Fibroblast of skin of scalp (primary cell): ENCODE data around the gene ACSM5.
"Not testable (repeated sequence)": the region's sequence is repeated elsewhere in the genome, so short reads cannot be mapped to it uniquely, and the experiment has no call there.

Experiments
- DNase-seq: peaks from one replicate; pipeline ENCODE4 v3.0.0-alpha.2; 2013

ACSM5 gene

DNA sequence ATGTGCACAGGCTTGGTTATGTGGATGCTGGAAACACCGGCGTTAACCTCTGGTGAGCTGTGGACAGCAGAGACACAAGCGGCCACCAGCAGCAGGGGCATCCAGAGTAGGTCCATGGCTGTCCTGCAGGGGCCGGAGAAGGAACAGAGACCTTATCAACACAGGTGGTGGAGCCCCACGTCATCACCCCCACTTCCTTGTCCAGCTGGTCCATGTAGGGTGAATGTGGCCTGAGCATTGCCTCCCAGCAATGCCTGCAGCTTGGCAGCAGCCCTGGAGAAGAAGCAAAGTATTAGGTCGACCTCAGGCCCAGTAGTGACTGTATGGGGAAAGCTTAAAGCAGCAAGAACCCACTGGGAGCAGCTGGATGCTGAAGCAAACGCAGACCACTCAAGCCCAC is 10.1 kb upstream of the ACSM5 start:
- no peak for DNase-seq

DNA sequence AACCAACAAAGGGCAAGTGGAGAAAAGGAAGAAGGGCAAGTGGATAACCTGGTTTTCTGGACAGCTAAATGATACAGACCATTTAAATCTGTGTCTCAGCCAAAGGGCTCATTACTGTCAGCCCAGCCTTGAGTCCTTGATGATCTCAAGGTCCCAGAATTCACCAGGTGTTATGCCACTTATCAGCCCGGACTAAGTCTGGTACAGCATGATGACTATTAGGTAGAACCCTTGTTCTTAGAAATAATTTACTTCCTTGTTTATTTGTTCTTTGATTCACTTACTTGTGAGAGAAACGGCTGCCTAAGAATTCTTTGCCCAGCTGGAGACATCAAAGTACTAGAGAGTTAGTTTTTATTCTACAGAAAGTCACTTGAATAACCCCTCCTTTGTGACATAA is 8.3 kb upstream of the ACSM5 start:
- no peak for DNase-seq

DNA sequence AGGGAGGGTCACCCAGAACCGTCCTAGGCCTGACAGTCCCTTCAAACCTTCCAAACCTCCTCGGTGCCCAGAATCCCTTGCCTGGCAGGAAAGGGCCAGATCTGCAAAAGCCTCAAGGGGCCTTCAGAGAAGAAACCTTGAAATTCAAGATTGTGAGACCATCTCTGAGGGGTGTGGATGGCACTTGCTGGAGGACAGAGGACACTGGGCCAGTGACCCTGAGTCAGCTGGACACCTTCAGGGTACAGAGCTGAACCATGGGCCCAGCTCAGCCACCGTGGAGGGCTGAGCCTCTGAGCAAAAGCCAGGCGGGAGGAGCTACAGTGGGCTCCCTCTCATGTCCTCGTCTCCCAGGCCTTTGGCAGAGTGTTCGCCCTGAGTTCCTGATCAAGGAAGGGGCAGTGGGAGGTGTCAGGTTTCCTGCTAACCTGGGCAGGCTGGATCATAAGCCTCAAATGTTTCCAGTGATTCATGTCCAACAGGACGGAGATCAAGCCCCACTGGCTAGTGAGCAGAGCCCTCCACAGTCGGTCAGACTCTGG is 7.8 kb upstream of the ACSM5 start:
- DNase-seq: no peak

DNA sequence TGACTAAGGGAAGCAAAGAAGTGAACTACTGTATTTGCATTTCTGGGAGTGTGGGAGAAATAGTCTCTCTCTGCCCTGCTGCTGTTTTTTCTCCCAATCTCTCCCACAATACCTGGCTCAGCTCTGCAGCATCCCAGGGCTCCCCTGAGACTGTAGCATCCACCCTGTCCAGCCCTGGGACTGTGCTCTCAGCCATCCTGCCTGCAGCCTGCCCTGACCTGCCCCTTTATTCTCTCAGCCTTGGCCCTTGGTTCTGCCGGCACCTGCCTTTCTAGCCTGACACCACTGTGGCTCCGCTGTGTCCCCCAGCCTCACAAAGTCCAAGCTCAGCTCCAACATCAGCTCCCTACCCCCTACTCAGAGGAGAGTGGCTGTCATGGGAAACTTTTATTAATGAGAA is 6.7 kb upstream of the ACSM5 start:
- DNase-seq: no peak

DNA sequence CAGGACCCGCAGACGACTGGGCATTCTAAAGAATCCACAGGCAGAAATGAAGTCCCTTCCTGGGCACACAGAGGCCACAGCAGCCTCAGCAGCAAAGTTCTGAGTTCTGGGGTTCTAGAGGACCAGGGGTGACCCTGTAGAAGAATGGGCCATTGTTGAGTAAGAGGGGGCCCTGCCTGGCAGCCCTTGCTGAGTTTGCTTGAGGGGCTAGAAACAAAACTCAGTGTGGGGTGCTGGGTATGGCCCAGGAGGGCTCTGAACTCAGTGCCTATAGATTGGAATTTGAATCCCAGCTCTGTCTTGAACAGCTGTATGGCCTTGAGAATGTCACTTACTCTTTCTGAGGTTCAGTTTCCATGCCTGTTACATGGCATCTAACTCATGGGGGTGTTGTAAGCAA is 4.7 kb upstream of the ACSM5 start, which contains the start of gene PDILT:
Gene PDILT (minus strand): TSS at position 101 of the 400 bp plus-strand sequence. CDS start 5,437 bp downstream, outside the sequence.
- no peak for DNase-seq

DNA sequence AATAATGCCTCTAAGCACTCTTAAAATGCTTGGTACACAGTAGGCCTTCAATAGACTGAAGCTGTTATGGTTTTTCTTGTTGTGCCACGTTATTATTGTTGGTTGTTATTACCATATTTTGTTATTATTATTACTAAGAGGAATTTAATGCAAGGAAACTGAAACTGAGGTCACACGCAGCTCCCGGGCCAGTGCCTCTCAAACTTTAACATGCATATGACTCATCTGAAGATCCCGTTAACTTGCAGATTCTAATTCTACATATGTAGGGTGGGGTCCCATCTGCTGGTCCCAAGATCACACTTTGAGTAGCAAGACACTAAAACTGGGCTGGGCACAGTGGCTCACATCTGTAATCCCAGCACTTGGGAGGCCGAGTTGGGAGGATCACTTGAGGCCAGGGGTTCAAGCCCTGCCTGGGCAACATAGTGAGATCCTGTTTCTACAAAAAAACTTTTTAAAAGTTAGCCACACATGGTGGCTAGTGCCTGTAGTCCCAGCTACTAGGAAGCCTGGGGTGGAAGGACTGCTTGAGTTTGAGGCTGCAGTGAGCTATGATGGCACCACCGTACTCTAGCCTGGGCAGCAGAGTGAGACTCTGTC is 888 bp downstream of the ACSM5 start:
- DNase-seq: no peak

DNA sequence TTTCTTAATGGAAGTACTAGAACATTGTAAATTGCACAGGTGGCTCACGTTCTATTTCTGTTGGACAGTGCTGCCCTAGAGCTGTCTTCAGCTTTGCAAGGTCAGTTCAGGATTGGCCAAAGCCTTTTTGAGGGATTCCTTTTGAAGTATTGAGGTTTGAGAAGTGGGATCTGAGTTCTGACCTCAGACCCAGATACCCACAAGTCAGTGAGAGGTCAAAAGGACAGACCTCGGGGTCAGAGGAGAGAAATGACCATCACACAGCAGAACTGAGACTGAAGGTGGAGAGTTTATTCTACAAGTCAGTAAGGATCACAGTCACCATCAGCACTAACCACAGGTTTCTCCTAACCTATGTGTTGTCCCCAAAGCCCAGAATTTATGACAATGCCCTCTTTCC is 1.7 kb downstream of the ACSM5 start:
- no peak for DNase-seq

DNA sequence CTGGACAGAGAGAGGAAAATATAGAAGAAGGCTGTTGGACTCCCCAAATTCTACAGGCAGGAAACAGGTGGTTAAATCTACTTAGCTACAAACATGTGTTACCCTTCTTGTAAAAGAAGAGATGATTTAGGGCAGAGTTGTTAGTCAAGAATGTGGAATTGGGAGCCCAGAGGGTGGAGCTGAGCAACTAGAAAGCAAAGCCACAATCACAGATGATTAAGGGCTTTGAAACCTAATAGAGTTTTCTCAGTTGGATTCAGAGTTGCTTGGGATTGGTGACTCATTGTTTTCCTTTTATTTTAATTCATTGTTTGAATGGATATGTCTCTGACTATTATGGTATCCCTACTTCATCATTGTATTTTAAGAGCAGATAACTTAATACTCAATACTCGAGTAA is 6.2 kb downstream of the ACSM5 start:
- DNase-seq: no peak

DNA sequence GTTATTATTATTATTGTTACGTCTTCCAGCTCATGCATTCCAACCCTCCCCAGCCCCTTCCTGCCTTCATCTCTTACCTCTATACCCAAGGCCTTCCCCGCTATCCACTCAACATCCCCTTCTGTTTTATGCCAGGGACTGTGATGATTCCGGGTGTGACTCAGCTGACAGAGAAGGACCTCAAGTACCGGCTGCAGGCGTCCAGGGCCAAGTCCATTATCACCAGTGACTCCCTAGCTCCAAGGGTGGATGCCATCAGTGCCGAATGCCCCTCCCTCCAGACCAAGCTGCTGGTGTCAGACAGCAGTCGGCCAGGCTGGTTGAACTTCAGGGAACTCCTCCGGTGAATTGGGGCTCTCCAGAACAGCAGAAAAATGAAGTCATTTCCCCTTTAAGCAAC is 9.8 kb downstream of the ACSM5 start:
- not testable (repeated sequence) for DNase-seq

DNA sequence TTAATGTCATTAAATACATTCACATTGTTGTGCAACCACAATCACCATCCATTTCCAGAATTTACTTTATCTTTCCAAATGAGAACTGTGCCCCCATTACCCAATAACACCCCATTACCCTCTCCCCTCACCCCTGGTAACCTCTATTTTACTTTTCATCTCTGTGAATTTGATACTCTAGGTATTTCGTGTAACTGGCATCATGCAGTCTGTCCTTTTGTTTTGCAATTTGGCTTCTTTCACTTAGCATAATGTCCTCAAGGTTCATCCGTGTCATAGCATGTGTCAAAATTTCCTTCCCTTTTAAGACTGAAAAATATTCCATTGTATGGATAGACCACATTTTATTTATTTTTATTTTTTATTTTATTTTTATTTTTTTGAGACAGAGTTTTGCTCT is 12.4 kb downstream of the ACSM5 start:
- not testable (repeated sequence) for DNase-seq

DNA sequence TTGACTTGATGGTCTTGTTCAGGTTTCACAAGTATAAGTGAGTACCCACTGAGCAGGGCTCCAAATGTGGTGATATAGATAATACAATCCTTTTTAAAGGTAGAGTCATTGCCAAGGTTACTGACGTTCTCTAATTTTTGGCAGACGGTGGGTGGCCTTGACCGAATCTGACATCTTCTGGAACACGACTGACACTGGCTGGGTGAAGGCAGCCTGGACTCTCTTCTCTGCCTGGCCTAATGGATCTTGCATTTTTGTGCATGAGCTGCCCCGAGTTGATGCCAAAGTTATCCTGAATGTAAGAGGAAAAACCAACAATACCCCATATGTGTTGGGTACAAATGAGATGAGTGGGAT is 14.4 kb downstream of the ACSM5 start:
- not testable (repeated sequence) for DNase-seq

DNA sequence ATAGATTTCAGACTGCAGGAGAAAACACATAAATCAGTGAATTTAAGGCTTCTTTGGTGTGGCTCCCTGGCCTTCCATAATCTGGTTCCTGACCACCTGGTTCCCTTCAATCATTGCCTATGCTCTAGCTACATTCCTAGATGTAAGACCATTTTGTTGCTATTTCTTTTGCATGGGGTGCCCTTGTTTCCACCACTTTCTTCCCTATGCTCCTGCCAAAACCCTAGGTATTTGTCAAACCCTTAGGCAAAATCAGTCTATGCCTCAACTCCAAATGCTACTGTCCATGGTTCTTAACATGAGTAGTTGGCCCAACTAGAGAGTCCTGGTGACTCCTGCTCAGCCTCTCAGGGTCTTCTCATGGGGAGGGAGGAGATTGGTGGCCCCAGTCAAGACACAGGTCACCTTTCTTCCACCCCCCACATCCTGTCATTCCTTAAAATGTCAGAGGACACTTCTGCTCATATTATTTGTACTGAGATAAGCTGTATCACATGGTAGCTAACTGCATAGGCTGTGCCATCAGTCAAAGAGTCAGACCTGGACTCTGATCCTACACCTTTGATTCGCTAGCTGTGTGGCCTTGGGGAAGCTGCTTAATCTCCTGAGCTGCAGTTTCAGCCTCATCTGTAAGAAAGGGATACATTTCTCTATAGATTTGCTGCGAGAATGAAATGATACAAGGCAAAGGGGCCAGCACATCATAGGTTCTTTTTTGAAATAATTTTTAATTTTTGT is 15.0 kb downstream of the ACSM5 start:
- no peak for DNase-seq

DNA sequence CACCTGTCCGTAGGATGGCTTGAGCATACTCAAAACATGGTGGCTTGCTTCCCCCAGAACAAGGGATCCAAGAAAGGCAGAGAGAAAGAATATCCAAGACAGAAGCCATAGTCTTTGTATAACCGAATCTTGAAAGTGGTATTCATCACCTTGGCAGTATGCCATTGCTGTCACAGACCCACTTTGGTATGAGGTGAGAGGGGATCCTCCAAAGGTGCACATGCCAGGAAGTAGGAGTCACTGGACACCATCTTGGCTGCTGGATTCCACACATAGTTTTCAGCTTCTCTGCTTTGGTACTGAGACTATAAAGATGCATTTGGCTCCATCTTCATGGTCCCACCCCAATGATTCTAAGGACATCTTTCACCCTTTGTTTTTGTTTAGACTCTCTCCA is 18.1 kb downstream of the ACSM5 start:
- not testable (repeated sequence) for DNase-seq

DNA sequence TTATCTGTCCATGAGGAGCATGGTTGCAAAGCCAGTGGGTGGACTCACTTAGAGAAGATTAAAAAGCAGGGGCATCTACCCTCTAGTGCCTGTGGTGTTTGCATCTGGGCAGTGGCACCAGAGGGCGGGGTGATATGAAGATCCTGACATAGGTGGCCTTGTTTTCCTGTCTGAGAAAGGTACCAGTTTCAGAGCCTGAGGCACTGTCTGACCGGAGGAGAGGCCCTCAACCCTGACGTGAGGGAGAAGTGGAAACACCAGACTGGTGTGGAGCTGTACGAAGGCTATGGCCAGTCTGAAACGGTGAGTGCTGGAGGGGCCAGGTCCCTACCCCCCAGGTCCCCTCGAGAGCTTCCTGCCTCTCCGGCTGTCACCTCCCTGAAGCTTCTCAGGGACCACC is 20.2 kb downstream of the ACSM5 start:
- DNase-seq: not testable (repeated sequence)

DNA sequence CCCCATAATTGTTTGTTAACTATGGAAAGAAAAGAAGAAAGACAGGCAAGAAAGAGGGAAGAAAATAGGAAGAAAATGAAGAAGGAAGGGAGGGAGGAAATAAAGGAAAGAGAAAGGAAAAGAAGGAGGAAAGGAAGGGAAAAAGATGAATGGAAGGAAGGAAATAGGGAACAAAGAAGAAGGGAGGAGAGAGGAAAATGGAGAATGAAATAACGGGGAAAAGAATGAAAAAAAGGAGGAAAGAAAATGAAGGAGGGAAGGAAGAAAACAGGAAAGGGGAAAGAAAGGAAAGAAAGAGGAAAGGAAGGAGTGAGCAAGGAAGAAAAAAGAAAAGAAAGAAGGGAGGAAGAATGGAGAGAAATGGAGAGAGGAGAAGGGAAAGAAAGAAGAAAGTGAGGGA is 21.1 kb downstream of the ACSM5 start:
- not testable (repeated sequence) for DNase-seq

DNA sequence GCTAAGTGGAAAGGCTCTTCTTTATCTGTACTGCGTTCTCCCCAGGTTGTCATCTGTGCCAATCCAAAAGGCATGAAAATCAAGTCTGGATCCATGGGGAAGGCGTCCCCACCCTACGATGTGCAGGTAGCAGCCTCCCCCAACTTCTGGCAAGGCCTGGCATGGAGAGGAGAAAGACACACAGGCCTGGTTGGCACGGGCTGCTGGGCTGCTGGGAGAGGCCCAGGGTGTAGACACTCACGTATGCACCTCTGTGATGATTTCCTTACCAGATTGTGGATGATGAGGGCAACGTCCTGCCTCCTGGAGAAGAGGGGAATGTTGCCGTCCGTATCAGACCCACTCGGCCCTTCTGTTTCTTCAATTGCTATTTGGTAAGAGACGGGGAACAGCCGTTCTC is 21.6 kb downstream of the ACSM5 start:
- no peak for DNase-seq

DNA sequence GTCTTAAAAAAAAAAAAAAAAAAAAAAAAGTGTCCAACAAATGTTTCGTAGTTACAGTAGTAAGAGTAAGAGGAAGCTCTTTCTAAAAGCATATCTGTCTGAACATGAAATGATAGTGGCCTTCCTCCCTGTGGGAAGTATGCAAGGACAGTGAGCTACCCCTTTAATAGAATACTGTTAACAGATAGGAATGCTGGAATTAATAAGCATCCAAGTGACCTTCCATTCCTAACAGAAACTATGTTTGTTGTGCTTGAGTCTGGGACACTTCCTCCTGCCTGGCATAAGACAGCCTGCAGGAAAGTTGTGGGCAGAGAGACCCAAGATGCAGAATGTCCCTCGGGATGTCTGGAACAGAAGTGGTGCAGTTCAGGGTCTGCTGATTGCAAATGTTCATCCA is 29.6 kb downstream of the ACSM5 start:
- not testable (repeated sequence) for DNase-seq

DNA sequence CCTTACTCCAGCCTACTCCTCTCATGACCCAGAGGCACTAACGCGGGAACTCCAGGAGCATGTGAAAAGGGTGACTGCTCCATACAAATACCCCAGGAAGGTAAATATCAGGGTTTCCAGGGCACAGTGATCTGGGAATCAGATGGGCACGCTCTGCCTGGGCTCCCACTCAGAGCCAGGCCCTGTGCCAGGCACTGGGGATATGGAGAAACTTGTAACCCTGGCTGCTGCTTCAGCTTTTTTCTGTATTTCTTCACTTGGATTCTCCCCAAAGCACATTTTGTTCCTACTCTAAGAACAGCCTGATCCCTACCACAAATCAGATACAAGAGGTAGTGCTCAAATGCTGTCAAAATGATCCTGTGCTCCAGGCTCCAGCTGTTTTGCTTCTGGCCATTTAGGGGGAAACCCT is 30.5 kb downstream of the ACSM5 start:
- DNase-seq: not testable (repeated sequence)

DNA sequence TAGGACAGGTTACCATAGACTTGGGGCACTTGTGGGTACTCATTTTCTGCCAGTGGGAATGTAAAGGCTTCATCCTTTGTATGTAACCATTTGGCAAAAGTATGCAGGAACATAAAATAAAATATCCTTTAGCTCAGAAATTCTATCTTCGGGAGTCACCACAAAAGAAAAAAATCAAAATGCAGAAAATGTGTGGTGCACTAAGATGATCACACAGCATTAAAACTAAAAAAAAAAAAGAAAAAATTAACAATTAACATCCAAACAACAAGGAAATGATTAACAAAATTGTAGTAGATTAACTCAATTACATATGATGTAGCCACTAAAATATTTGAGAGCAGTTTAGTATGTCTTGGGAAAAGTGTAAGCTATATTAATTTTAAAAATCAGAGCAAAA is 31.4 kb downstream of the ACSM5 start:
- DNase-seq: not testable (repeated sequence)

DNA sequence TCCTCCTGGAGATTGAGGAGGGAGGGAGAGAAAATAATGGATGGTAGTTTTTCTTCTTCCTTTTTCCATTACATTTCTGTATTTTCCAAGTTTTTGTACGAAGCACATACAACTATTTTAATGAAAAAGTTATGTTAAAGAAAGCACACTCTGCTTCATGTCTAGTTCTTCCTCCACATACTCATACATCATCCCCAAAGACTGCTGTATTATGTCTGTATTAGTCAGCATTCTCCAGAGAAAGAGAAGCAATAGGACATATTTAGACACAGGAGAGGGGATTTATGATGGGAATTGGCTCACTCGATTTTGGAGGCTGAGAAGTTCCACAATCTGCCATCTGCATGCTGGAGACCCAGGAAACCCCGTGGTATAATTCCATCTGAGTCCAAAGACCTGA is 31.9 kb downstream of the ACSM5 start:
- no peak for DNase-seq

DNA sequence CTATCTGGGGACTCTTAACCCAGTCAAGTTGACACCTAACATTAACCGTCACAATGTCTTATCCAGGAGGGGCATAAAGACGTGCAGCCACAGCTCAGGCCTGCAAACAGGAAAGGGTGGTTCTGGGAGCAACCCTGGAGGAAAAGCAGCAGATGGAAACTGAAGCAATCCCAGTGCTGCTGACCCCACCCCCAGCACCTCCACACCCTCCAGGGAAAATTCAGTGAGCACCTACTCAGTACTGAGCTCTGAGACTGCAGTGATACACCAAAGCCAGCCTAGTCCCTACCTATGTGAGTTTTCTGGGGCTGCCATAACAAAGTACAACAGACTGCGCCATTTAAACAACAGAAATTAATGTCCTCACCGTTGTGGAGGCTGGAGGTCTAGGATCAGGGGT is 32.5 kb downstream of the ACSM5 start:
- not testable (repeated sequence) for DNase-seq

DNA sequence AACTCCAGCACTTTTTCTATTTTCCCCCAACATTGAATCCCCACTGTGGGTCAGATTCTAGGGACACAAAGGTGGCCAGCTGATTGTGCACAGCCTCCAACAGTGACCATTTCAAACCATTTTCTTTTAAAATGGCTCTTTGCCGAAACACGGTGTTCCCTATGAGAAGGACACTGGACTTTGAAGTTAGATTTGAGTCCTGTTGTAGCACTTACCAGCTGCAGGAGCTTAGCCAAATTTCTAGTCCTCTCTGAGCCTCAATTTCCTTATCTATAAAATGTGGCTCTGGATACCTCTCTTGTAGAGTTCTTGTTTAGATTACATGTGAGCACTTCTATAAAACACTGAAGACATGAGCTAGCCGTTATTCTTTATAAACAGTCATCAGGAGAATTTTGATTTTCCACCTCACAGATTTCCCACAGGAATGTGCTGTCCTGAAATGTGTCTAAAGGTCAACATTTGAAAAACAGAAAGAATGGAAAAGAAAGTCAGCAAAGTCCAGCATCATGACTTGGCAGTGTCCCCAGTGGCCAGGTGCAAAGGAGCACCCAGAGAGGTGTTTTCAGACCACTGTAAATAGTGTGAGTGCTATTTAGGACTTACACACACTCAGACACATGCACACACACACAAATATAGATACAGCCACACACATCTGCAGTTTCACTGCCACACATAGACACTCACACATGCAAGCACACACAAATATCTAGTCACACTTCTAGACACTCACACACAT is 37.5 kb downstream of the ACSM5 start:
- DNase-seq: not testable (repeated sequence)

DNA sequence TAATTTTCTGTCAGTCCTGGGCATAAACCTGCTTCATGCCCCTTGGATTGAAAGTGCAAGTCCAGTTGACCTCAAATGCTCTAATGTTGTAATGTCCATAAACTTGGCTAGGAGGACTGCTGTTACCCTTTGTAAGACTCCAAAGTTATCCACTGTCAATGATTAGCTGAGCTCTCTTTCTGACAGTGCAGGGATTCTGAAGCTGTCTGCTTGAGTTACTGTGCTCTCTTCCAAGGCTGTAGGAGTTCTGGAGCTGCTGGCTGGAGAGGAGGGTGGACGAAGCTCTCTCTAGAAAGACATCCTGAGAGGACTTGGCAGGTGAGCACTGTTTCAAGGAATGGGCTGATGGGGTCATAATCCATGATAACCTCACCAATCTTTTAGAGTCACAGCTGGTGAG is 42.0 kb downstream of the ACSM5 start, which contains the start of gene ACSM2A:
Gene ACSM2A (plus strand): TSS at position 158 of the 400 bp plus-strand sequence. CDS start 8,594 bp downstream, outside the sequence.
- DNase-seq: not testable (repeated sequence)
